IPS-20b (cell line): ENCODE measurements around the gene RAB44.

Experiments used
- H3K27ac ChIP-seq: one replicate; pipeline ENCODE4 v1.5.1; 2013; ENCODE audit warnings: low read length
- H3K27me3 ChIP-seq: 2 replicates; pipeline ENCODE4 v1.6.1; 2013; ENCODE audit warnings: mild to moderate bottlenecking, low read length, inconsistent platforms; ENCODE audit not compliant: insufficient read depth
- H3K36me3 ChIP-seq: 2 replicates; pipeline ENCODE4 v1.6.1; 2013; ENCODE audit warnings: low read depth, mild to moderate bottlenecking, inconsistent platforms, low read length, moderate library complexity; ENCODE audit not compliant: insufficient read depth
- H3K4me1 ChIP-seq: 2 replicates; pipeline ENCODE4 v1.6.1; 2013; ENCODE audit warnings: mild to moderate bottlenecking, control low read depth, inconsistent platforms, low read length, moderate library complexity; ENCODE audit not compliant: insufficient read depth
- H3K4me3 ChIP-seq: 2 replicates; pipeline ENCODE4 v1.5.1; 2013; ENCODE audit warnings: mild to moderate bottlenecking, low read length, inconsistent platforms
- H3K9ac ChIP-seq: 2 replicates; pipeline ENCODE4 v1.6.1; 2013; ENCODE audit warnings: low read depth, mild to moderate bottlenecking, inconsistent platforms, low read length, moderate library complexity
- H3K9me3 ChIP-seq: 2 replicates; pipeline ENCODE4 v1.6.1; 2013; ENCODE audit warnings: mild to moderate bottlenecking, low read depth, low read length, inconsistent platforms; ENCODE audit not compliant: insufficient read depth

RAB44 gene

DNA sequence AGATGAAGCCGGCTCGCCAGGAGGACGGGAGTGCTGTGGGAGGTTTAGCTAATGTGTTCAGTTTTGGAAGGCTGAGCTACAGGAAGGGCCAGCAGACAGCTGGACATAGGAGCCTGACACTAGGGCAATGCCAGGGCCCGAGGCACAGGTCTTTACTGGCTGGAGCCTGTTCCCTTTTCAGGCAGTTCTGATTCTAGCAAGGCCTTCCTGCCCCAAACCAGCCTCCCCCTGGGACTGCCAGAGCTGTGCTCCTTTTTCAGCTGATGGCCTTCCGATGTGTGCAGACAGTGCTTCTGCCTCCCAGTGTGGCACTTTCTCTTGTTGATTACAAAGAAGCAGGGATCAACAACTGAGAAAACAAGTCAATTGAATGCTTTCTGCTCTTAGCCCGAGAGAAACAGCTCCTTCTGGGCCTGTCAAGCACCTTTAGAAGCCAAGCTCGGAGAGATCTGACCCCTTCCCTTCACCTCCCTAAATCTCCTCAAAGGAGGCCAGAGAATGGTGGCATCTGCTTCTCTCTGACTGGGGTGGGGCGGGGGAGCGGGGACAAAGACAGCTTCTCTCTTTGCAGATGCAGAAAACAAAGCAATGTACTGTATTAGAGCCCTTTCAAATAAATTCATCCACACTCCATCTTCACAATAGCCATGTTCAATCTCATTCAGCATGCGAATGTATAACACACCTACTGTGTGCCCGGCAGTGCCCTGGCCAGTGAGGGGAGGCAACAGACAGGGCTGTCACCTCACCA, 63.2 kb downstream of the RAB44 start:
- H3K27me3 ChIP-seq, result no peaks in the 10 kb centered on the region
- H3K9ac ChIP-seq, result no peak overlapping the region
- no peaks in the 10 kb centered on the region for H3K36me3 ChIP-seq
- H3K9me3 ChIP-seq, result no peaks in the 10 kb centered on the region
- H3K4me3 ChIP-seq, result no peak overlapping the region
- H3K4me1 ChIP-seq, result peaks cover 2% of the 10 kb centered on the region; the same call in 1 of the 2 replicates
- no peak overlapping the region for H3K27ac ChIP-seq

DNA sequence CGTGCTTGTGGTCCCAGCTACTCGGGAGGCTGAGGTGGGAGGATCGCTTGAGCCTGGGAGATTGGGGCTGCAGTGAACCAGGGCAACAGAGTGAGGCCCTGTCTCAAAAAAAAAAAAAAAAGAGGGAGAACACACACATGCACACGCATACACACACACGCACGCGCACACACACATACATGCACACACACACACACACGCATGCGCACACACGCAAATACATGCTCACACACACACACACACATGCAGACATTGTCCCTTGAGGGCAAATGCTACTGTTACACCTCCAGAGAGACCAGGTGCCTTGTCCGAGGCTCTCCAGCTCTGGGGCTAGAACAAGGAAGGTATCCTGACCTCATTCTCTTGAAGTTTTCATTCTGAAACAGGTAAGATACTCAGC, 64.5 kb downstream of the RAB44 start:
- H3K4me3 ChIP-seq, result no peak overlapping the region
- no peaks in the 10 kb centered on the region for H3K27me3 ChIP-seq
- H3K27ac ChIP-seq, result no peak overlapping the region
- H3K9ac ChIP-seq, result no peak overlapping the region
- no peaks in the 10 kb centered on the region for H3K9me3 ChIP-seq
- H3K4me1 ChIP-seq, result peaks cover 3% of the 10 kb centered on the region; the same call in 1 of the 2 replicates
- no peaks in the 10 kb centered on the region for H3K36me3 ChIP-seq

DNA sequence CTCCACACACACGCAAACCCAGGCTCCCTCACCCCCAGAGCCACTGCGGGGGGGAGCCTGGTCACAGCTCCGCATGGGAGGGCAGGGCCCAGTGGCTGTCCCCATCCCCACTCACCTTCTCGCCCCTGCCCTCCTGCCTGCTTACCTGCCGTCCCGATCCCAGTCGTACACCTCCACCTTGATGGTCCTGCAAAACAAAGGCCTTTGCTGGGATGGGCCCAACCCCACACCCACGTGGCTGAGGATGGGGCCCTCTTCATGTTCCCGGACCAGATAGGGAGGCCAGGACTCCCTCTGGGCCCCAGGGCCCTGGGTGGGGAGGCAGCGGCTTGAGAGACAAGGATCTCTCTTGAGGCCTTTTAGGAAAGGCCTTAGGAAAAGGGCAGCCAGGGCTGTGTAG, 67.6 kb downstream of the RAB44 start:
- Histone ChIP-seq H3K9me3 (no peaks in the 10 kb centered on the region), H3K9ac (no peak overlapping the region), H3K27ac (no peak overlapping the region), H3K36me3 (no peaks in the 10 kb centered on the region), H3K27me3 (no peaks in the 10 kb centered on the region), H3K4me1 (peaks cover 3% of the 10 kb centered on the region; the same call in 1 of the 2 replicates), H3K4me3 (no peak overlapping the region)

DNA sequence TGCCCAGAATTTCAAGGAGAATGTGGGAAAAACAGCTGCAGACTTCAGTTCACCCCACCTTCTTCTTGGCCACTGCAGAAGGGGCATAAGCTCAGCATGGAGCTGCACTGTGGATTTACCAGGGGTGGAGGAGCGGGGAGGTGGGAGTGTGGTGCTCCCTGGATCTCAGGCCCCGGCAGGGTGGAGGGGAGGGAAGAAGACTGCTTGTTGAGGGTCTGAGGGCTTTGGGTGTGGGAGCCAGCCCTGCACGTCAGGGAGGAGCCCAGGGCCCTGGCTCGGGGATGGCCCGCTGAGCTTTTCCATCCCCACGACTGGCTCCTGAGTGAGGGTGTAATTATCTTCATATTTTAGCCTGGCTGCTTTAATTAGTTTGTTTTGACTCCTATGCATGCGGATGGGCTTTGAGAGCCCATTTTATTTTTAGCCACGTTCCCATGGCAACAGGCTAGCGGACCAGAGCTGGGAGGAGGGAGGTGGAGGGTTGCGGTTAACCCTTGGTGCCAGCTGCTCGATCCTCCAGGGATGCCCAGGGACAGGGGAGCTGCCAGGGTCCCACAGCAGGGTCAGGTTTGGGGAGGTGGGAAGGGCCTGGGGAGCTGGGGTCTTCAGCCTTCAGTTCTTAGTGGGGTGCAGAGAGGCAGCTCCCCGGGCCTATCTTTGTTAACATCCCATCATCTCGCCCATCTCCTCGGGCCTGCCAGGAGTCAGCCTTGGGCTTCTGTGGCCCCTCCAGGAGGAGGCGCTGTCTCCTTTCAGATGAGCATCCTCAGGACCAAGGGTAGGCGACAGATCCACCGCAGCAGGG, 68.2 kb downstream of the RAB44 start:
- H3K4me3 ChIP-seq, result no peak overlapping the region
- no peak overlapping the region for H3K9ac ChIP-seq

DNA sequence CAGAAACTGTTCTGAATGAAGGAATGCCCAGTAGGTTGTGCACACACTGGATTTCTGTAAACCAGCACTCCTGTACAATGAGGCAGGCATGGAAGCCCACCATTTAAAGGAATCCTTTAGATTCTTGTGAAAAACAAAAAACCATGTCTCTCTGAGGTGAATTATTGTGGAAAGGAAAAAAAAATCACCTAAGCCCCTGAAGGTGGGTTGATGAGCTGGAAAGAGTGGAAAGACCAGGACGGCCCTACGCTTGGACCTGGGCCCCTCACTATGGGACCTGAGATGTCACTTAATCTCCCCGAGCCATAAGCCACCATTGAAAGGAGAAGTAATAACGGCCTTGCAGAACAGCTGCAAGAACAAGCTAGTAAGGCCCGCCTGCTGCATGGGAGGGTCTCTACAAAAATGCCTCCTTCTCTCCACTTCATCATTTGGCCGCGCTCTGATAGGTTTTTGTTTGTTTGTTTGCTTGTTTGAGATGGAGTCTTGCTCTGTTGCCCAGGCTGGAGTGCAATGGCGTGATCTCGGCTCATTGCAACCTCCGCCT, 68.8 kb downstream of the RAB44 start:
- no peaks in the 10 kb centered on the region for H3K27me3 ChIP-seq
- peaks cover 3% of the 10 kb centered on the region; the same call in 1 of the 2 replicates for H3K4me1 ChIP-seq
- no peaks in the 10 kb centered on the region for H3K36me3 ChIP-seq
- no peak overlapping the region for H3K27ac ChIP-seq
- no peak overlapping the region for H3K9ac ChIP-seq
- no peak overlapping the region for H3K4me3 ChIP-seq
- H3K9me3 ChIP-seq, result no peaks in the 10 kb centered on the region

More for the DNA sequence above, 68.2 kb downstream of the RAB44 start:
- peaks cover 3% of the 10 kb centered on the region; the same call in 1 of the 2 replicates for H3K4me1 ChIP-seq
- no peaks in the 10 kb centered on the region for H3K36me3 ChIP-seq
- H3K27me3 ChIP-seq, result no peaks in the 10 kb centered on the region
- no peaks in the 10 kb centered on the region for H3K9me3 ChIP-seq
- no peak overlapping the region for H3K27ac ChIP-seq

DNA sequence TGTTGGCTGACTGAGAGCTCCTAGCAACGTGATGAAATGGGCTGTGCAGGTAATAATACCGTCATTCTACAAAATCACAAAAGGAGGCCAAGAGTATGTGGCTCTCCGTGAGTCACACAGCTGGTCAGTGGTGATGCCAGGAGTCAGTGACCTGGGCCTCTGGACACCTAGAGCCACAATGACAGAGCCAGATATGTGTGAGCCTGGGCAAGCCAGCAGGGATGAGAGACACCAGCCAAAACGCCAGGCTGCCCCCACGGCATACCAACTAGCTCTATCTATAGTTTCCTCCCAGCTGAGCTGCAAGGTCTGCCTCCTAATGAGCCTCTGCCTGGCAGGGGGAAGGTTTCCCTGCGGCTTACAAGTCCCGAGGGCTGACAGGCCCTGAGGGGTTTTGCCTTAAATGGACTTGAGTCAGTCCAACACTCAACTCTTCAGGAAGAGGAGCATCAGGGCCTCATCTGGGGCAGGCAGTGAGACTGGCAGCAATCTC, 71.6 kb downstream of the RAB44 start:
- Histone ChIP-seq H3K27ac (no peak overlapping the region), H3K9me3 (no peaks in the 10 kb centered on the region), H3K9ac (no peak overlapping the region), H3K27me3 (no peaks in the 10 kb centered on the region), H3K4me1 (peaks cover 9% of the 10 kb centered on the region; the same call in 1 of the 2 replicates), H3K36me3 (no peaks in the 10 kb centered on the region), H3K4me3 (no peak overlapping the region)

DNA sequence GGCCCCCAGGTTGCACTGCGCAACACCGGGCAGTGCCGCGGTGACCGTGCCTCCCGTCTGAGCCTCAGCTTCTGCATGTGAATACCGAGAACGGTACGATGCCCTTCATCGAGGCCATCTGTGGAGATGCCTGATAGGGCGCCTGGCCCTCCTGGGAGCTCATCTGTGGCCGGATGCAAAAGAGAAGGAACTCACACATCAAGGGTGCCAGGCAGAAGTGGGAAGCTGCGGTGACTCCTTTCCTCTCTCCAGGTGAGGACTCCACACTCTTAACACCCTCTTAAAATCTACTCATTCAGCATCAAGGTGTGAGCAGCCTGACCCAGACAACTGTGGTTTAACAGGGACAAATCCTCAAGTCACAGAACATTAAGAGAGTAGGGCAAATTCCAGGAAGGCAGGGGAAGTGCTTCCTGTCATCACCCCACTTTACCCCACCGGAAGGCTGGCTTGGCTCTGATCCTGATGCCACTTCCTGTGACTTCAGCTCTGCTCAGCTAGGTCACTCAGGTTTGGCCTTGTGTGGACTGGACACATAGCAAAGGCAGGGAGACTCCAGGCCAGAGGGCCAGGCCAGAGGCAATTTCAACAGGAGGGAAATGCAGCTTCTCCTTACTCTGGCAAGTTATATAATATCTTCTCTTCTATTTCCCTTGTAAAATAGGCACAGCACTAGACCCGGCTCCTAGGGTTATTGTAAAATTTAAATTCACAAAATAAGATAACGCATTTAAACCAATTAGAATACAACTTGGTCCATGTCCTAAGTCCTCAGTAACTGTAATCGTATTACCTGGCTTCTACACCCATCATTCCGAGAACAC, 72.3 kb downstream of the RAB44 start:
- no peak overlapping the region for H3K9ac ChIP-seq
- no peak overlapping the region for H3K27ac ChIP-seq
- no peaks in the 10 kb centered on the region for H3K9me3 ChIP-seq
- no peak overlapping the region for H3K4me3 ChIP-seq
- no peaks in the 10 kb centered on the region for H3K36me3 ChIP-seq
- H3K27me3 ChIP-seq, result no peaks in the 10 kb centered on the region
- H3K4me1 ChIP-seq, result peaks cover 9% of the 10 kb centered on the region; the same call in 1 of the 2 replicates

DNA sequence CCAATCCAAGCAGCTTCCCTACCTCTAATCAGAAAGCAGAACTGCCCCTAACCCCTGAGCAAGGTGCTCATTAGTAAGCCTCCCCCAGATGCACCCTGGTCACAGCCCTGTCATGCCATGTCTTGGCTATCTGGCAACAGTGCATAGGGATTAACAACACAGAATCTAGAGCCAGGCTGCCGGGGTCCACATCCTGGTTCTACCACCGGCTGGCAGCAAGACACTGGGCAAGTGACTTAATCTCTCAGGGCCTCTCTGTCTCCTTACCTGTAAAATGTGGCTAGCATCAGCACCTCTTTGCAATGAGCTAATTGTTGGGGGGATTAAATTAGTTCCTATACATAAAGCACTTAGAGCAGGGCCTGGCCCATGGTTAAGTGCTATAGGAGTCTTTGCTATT, 73.5 kb downstream of the RAB44 start:
- Histone ChIP-seq H3K4me1 (peaks cover 6% of the 10 kb centered on the region; the same call in 1 of the 2 replicates), H3K9me3 (no peaks in the 10 kb centered on the region), H3K9ac (no peak overlapping the region), H3K36me3 (no peaks in the 10 kb centered on the region), H3K27ac (no peak overlapping the region), H3K27me3 (peaks cover 1% of the 10 kb centered on the region), H3K4me3 (no peak overlapping the region)

DNA sequence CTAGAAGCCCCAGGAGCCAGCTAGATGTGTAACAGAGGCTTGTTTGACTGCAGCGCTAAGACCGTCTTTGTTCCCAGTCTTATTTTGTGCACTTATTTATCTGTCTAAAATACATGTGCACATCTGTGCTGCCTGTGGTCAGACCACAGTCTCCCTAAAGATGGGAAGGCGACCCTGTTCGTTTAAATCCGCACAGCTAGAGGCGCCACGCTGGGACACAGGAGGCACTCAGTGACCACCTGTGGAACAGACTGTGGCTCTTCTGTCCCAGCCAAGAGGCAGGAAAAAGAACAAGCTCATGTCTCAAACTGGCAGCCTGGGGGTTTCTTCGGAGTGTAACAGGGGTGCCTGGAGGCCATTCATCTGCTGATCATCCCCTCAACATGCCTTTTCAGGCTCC, 74.8 kb downstream of the RAB44 start:
- H3K27me3 ChIP-seq, result peaks cover 11% of the 10 kb centered on the region
- H3K4me3 ChIP-seq, result no peak overlapping the region
- H3K27ac ChIP-seq, result no peak overlapping the region
- no peaks in the 10 kb centered on the region for H3K9me3 ChIP-seq
- no peak overlapping the region for H3K9ac ChIP-seq
- no peaks in the 10 kb centered on the region for H3K36me3 ChIP-seq
- H3K4me1 ChIP-seq, result peaks cover 11% of the 10 kb centered on the region; the same call in 1 of the 2 replicates

DNA sequence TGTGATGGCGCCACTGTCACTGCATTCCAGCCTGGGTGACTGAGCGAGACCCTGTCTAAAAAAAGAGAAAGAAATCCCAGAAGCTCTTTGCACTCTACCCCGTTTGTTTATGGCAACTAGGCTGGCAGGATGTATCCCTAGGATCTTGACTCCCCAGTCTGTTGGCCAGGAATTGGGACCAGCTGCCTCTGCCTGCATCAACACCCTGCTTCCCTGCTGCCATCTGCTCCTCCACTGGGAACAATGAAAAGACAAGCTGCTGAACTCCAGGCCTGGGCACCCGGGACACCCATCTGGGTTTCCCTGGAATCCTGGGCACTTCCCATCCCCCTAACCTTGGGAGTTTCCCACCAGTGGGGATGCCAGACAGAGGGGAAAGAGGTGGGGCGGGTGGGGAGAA, 76.7 kb downstream of the RAB44 start:
- no peaks in the 10 kb centered on the region for H3K9me3 ChIP-seq
- no peaks in the 10 kb centered on the region for H3K36me3 ChIP-seq
- H3K9ac ChIP-seq, result no peak overlapping the region
- H3K4me3 ChIP-seq, result no peak overlapping the region
- H3K27me3 ChIP-seq, result peaks cover 11% of the 10 kb centered on the region
- H3K27ac ChIP-seq, result no peak overlapping the region
- H3K4me1 ChIP-seq, result peaks cover 19% of the 10 kb centered on the region

DNA sequence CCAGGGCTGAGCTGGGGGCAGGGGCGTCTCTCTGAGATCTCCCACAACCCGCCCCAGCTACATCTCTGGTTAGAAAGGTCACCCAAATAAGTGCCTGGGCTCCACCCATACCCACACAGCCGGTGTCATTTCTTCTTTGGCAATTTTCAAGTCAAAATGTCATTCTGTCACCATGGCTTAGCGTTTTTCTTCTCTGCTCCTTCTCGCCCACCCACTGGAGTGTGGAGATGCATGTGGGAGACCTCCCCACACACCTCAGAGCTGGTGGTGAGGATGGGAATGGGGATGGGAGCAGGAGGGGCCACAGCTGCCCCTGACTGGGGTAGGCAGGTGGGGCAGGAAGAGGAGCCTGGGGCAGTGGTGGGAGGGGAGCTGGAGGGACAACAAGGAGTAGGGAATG, 78.5 kb downstream of the RAB44 start:
- H3K36me3 ChIP-seq, result no peaks in the 10 kb centered on the region
- no peak overlapping the region for H3K9ac ChIP-seq
- peaks cover 19% of the 10 kb centered on the region for H3K4me1 ChIP-seq
- no peaks in the 10 kb centered on the region for H3K9me3 ChIP-seq
- no peak overlapping the region for H3K27ac ChIP-seq
- H3K27me3 ChIP-seq, result peaks cover 11% of the 10 kb centered on the region
- H3K4me3 ChIP-seq, result no peak overlapping the region
